ENCODE data around the gene USP49. TPM values are rescaled to one million over a fixed set of nuclear protein-coding genes. Genes with fewer than 3 reads are reported as not detected.

The USP49 gene
- total RNA-seq, 1 donor from 2014 or later: 2.7 TPM

DNA sequence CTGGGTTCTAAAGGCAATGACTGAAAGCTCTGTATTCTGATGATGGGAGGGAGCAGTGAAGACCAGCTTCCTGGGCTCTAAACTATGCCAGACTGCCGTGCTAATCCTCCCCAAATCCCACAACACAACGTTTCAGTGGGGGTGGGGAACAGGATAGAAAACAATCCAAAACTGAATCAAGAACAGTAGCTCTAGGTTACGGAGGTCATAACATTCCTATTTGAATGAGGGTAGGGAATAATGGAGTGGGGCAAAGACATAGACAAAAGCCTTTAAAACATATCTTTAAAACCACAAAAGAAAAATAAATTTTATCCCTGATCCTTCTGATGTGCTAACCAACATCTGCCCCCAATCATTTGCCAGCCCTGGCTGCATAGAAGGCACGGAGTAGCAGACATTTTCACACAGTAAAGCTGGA lies 7.8 kb downstream of the USP49 start:
- H3K4me3 ChIP-seq (ENCODE audit: low read depth, low read length): no peak overlapping the region
- DNase-seq (ENCODE audit: low read depth): no peak
- TF ChIP-seq, protein P1, sequence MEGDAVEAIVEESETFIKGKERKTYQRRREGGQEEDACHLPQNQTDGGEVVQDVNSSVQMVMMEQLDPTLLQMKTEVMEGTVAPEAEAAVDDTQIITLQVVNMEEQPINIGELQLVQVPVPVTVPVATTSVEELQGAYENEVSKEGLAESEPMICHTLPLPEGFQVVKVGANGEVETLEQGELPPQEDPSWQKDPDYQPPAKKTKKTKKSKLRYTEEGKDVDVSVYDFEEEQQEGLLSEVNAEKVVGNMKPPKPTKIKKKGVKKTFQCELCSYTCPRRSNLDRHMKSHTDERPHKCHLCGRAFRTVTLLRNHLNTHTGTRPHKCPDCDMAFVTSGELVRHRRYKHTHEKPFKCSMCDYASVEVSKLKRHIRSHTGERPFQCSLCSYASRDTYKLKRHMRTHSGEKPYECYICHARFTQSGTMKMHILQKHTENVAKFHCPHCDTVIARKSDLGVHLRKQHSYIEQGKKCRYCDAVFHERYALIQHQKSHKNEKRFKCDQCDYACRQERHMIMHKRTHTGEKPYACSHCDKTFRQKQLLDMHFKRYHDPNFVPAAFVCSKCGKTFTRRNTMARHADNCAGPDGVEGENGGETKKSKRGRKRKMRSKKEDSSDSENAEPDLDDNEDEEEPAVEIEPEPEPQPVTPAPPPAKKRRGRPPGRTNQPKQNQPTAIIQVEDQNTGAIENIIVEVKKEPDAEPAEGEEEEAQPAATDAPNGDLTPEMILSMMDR (conservative IDR thresholded peaks at IDR 0.05; ENCODE audit: low read depth, low read length): no peak

DNA sequence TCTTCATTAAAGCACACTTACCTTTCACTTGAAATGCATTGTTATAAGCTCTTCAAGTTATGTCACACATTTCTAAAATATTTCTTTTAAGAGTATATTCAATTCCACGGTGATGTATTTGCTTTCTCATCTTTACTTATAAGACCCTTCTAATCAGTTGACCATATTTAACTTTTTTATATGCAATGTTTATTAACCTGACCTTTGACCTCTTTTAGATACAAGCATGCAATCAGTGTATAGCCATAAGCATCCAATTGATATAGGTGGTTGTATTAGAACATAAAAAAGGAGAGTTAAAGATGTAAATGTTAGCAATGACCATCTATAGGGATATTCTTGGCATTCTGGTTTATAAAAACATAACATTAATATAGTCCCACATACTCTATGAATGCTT lies 9.2 kb downstream of the USP49 start:
- no peak overlapping the region for H3K4me3 ChIP-seq (ENCODE audit: low read depth, low read length)
- DNase-seq (ENCODE audit: low read depth): no peak
- TF ChIP-seq, protein P1 (conservative IDR thresholded peaks at IDR 0.05; ENCODE audit: low read depth, low read length): no peak

DNA sequence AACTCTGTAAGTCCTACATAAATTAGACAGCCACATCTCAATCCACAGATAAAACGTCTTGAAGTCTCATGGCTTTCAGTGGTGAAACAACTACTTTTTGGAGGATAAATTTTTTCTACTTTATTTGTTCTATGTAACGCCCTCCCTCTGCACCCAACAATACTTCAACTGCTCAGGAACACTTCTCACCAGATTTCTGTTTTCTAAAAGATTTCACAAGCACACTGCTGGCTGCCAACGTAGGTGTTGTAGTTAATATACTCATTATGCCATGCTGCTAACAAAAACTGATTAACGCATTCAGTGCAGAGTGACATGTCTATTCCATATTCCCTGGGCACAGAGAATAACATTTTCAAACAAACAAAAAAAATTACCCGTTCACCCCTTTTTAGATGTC lies 10.2 kb downstream of the USP49 start:
- no peak for DNase-seq (ENCODE audit: low read depth)
- H3K4me3 ChIP-seq (ENCODE audit: low read depth, low read length): no peak overlapping the region
- TF ChIP-seq, protein P1 (conservative IDR thresholded peaks at IDR 0.05; ENCODE audit: low read depth, low read length): no peak

DNA sequence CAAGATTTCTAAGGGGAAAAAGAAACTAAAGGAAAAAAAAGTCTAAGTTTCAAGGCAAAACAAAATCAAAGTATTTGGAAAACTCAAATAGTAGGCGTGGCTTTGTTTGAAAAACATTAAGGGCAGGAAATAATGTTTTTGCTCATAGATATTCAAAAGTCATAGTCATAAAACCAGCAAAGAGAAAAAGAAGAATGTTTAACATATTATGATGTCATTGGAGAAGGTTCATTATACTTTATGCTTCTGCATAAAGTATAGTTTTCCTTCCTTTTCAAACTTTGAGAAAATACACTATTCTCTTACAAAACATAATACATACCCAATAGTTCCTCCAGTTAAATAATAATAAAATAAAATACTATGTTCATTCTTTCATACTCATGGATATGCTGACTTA lies 13.7 kb downstream of the USP49 start:
- DNase-seq (ENCODE audit: low read depth): no peak
- TF ChIP-seq, protein P1 (conservative IDR thresholded peaks at IDR 0.05; ENCODE audit: low read depth, low read length): no peak
- no peak overlapping the region for H3K4me3 ChIP-seq (ENCODE audit: low read depth, low read length)

DNA sequence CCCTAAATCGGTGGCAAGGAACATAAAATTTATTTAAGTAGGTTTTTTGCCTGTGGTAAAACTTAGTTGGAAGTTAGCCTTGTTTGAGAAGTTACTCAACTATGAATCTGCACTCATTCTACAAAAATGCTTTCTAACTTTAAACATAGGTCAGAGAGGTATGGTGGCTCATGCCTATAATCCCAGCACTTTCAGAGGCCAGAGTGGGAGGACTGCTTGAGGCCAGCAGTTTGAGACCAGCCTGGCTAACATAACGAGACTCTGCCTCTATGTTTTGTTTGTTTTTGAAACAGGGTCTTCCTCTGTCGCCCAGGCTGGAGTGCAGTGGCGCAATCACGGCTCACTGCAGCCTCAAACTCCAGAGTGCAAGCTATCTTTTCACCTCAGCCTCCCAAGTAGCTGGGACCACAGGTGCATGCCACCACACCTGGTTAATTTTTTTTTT lies 16.2 kb downstream of the USP49 start:
- no peak for DNase-seq (ENCODE audit: low read depth)
- TF ChIP-seq, protein P1 (conservative IDR thresholded peaks at IDR 0.05; ENCODE audit: low read depth, low read length): no peak
- H3K4me3 ChIP-seq (ENCODE audit: low read depth, low read length): no peak overlapping the region

DNA sequence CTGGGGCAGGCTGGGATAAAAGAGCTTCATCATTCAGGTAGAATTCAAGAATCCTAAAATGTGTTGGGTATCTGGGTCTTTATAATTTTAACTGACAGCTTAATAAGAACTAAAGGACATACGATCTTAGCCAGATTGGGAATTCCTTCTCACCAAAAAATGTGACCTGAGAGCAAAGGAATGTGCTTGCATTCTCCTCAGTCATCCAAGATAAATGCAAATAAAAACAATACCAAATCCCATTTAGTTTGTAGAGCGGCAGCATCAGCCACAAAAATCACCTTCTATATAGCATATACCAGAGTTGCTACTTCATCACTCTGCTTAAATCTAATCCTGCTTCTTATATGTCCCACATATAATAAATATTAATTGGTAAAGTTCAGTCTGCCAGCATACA lies 16.9 kb downstream of the USP49 start:
- DNase-seq (ENCODE audit: low read depth): no peak
- no peak overlapping the region for H3K4me3 ChIP-seq (ENCODE audit: low read depth, low read length)
- TF ChIP-seq, protein P1 (conservative IDR thresholded peaks at IDR 0.05; ENCODE audit: low read depth, low read length): no peak

DNA sequence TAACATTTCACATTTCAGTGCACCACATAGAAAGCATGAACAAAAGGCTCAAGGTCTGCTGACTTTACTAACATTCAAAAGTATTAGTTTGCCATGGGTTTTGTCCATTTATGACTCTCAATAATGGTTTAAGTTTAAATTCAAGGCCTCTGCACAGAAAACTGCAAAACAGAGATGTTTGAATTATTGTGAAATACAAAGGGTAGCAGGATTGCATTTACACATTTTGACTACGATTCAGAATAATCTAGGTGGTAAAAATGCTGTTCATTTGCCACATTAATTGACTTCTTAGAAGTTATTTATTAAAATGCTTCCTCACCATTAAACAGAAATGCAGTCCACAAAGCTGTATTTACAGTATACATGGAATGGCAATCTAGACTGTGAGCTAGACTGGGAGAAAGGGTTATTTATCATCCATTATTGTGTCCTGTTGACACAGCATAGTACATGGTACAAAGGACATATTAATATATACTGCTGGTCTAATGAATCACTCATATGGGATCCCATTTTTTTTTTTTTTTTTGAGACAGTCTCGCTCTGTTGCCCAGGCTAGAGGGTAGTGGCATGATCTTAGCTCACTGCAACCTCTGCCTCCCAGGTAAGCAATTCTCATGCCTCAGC lies 18.0 kb downstream of the USP49 start:
- TF ChIP-seq, protein P1 (conservative IDR thresholded peaks at IDR 0.05; ENCODE audit: low read depth, low read length): no peak
- DNase-seq (ENCODE audit: low read depth): no peak
- no peak overlapping the region for H3K4me3 ChIP-seq (ENCODE audit: low read depth, low read length)

Data from epithelial cell of proximal tubule (primary cell).